ENCODE results near the gene FRS2.
A peak's percentile ranks its signal among the peaks of the same experiment; 100 is the strongest.

Gene FRS2

GRCh38 chr12:69540987-69541386, 70.8 kb downstream of the FRS2 start:
- no peak for DNase-seq

- no peak for DNase-seq
These were observed 73.9 kb downstream of the FRS2 start for GRCh38 chr12:69544087-69544486.

DNA sequence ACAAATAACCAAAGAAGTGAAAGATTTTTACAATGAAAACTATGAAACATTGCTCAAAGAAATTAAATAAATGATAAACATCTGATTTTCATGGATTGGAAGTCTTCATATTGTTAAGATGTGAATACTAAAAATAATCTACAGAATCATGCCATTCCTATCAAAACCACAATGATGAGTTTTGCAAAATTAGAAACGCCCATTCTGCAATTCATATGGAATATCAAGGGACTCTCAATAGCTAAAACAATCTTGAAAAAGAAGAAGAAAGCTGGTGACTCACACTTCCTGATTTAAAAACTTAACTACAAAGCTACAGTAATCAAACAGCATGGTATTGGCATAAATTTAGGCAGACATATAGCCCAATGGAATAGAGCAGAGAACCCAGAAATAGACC, 74.9 kb downstream of the FRS2 start:
- no peak for DNase-seq

DNA sequence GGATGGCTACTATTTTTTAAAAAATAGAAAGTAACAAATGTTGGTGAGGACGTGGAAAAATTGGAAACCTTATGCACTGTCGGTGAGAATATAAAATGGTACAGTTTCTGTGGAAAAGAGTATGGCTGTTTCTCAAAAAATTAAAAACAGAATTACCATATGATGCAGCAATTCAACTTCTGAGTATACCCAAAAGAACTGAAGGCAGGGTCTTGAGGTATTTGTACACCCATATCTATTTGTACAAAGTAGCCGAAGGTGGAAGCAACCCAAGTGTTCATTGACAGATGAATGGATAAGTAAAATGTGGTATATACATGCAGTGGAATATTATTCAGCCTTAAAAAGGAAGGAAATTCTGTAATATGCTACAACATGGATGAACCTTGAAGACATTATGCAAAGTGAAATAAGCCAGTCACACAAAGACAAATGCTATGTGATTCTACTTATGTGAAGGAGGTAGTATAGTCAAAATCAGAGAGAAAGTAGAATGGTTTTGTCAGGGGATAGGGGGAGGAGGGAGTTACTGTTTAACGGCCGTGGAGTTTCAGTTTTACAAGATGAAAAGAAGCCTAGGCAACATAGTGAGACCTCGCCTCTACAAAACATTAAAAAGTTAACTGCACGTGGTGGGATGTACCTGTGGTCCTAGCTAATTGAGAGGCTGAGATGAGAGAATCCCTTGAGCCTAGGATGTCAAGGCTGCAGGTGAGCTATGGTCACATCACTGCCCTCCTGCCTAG, 76.7 kb downstream of the FRS2 start:
- no peak for DNase-seq

DNA sequence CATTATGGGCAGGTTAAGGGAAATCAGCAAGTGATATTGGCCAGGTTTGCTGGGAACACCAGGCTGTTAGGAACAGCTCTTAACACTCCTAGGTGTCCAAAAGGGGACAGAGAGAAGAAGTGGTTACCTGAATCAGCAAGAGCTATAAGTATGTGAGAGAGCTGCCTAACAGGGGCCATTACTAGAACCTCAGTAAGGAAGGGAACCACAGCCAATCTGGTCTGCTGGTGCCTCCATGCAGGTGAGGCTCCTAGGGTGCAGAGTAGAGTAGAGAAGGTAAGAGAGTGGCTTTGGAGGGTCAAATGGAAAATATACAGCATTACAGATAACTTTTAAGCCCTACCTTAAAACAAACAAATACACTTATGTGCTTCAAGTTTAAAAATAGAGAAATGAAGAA, 78.5 kb downstream of the FRS2 start:
- DNase-seq: no peak

- no peak for DNase-seq
These were observed 80.6 kb downstream of the FRS2 start for GRCh38 chr12:69550569-69551350.

GRCh38 chr12:69553628-69554248, 83.5 kb downstream of the FRS2 start:
- peak; percentile 49 for DNase-seq

- DNase-seq: no peak
These were observed 85.3 kb downstream of the FRS2 start for GRCh38 chr12:69555461-69555860.

- DNase-seq: no peak
These were observed 86.2 kb downstream of the FRS2 start for GRCh38 chr12:69556383-69556782.

DNA sequence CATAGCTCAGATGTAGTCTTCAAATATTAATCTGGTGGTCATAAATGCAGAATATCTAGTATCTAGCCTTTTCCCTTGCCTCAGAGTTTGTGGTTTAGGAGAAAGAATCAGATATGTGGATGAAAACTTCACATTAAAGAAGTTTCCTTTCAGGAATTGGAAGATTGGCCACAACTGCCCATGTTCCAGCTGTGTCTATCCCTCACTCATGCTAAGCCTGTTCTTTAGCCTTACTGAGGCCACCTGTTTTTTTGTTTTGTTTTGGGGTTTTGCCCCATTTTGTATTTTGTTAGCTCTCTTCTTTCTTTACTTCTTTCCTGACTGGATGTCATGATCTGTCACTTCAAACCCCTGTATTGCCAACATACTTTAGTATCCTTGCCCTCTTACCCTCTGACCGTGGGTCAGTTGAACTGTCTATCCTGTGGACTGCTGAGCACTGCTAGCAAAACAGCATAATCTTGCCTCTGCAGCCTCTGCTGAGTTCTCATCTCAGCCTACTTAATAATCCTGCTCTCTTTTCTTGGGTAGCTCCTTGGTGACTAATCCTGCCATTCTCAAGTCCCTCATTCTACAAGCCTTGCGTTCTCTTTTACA, 93.1 kb downstream of the FRS2 start:
- DNase-seq: no peak

GRCh38 chr12:69566603-69567002, 96.4 kb downstream of the FRS2 start:
- DNase-seq: no peak

DNA sequence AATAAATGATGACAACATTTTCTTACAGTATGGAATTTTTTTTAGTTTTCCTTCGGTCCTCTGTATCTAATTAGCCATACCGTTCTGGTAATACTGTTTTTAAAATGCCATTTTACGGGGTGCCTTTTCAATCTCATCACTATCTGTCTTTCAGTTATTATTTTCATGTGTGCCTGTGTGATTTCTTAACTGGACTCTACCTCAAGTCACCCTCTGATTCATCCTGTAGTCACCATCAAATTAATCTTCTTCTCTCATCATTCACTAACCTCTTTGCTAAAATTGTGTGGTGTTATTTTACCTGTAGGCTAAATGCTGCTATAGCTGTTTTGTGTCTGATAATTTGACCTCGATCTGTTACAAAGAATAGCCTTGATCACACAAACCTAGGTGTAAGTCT, 99.0 kb downstream of the FRS2 start:
- DNase-seq: no peak

- no peak for DNase-seq
These were observed 99.9 kb downstream of the FRS2 start for GRCh38 chr12:69570000-69570516.

DNA sequence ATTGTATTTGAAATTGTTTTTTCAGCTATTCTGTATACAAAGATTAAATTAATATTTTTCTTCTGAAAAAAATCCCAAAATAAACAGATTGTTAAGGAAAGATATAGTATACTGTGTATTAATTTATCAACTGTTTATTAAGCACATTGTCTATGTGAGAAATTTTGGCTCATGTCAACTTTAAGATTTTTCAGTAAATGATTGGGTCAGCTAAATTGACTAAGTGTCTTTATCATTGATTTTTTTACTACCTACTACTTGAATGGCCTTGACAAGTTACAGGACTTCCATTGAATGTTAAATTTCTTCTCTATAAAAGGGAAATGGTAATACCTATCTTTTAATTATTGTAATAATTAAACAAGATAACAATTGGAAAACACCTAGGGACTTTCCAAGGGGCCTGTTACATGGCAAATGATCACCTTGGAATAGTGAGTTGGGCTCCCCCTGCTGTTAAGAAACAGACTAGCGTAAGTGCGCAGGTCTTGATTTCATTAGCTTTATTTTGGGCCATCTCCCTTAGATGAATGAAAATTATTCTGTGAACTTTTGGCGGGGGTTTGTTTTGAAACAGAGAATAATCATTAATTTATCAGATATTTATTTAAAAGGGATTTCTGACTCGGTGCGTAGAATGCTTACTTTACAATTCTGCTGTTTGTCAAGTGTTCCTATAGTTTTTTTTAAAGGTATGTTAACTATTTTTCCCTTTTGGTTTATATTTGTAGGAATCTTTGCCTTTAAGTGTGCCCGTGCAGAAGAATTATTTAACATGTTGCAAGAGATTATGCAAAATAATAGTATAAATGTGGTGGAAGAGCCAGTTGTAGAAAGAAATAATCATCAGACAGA, 100.6 kb downstream of the FRS2 start:
- no peak for DNase-seq

GRCh38 chr12:69575346-69575745, 105.2 kb downstream of the FRS2 start:
- DNase-seq: no peak

- DNase-seq: no peak
These were observed 108.1 kb downstream of the FRS2 start for GRCh38 chr12:69578283-69578682.

DNA sequence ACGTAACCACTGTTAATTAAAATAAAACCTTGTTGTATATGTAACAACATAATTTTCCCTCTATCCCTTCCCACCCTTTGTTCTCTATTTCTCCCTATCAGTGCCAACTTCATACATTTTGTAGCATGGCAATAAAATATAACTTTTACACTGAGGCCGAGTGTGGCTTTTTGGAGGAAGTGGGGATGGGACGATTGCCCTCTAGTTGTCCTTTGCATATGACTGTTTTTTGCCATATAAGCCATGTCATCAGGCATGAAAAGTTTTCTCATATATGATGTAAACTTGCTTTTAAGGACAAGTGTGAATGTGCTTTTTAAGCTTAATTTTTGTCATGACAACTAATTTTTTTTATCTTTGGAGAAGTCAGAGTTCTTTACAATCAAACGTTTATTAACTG, 108.8 kb downstream of the FRS2 start:
- DNase-seq: no peak

- no peak for DNase-seq
These were observed 109.9 kb downstream of the FRS2 start for GRCh38 chr12:69580074-69580473.

DNA sequence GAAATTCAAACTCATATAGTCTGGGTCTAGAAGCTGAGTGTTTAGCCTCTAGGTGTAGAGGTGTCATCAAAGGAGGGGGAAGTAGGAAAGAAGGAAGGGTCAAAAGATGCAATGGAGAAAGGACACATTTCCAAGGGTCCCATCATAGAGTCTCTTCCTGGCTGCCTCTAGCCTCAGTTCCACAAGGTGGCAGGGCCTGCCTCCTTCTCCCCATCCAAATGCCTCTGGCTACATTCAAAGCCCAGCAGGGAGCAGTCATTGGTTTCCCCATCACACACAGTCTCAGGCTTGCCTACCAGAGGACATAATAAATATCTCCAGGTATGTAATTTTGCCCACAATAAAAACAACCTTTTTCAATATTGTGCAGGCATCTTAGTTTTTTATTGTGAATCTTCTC, 113.0 kb downstream of the FRS2 start:
- no peak for DNase-seq

GRCh38 chr12:69585189-69586062, 115.2 kb downstream of the FRS2 start, which contains the start of gene CCT2:
Gene CCT2 (plus strand): TSS chr12:69585459. CDS start chr12:69585522, 63 bp downstream.
- DNase-seq: peak; percentile 63

DNA sequence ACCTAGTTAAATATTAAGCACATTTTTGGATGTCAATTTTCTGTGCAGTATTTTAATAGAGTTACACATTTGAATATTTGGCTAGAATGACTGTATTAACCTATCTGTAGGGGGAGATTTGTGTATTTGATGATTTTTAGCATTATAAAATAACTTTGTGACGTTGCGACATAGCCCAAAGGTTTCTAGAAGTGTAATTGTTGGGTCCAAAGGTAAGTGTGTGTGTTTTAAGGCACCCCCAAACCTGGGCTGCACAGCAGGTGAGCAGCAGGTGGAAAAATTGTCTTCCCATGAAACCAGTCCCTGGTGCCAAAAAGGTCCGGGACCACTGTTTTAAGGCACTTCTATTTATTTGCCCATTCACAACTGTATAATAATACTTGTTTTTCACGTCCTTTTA, 118.3 kb downstream of the FRS2 start:
- DNase-seq: no peak
